ENCODE measurements around the gene GEN1. TPM values are rescaled to one million over a fixed set of nuclear protein-coding genes. Genes with fewer than 3 reads are reported as not detected.

GEN1 gene
- total RNA-seq, 1 experiment from 2014 or later, result 36.5 TPM

DNA sequence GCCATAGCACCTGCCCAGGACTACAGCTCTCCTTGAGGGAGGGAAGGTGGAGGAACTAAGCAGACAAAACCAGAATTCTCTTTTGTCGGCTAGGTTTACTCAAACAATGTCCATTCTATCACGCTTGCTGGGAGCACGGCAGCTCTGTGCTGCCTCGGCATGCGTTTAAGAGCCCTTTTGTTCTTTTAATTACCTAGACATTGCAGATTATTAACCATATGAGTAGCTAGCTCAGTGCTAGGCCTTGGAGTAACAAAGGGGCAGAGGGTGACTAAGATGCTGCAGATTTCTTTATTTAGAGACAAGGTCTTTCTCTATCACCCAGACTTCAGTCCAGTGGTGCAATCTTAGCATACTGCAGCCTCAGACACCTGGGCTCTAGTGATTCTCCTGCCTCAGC is 73.4 kb downstream of the GEN1 start:
- intact Hi-C loops (cut with micrococcal nuclease; ENCODE audit: unreplicated experiment), result no loop called here
- no peaks in the 10 kb centered on the region for H3K4me1 Mint-ChIP-seq (ENCODE audit: low read depth, unreplicated experiment)
- peaks cover 17% of the 10 kb centered on the region for H3K27me3 Mint-ChIP-seq (ENCODE audit: insufficient read depth, unreplicated experiment)
- no peaks in the 10 kb centered on the region for H3K27me3 ChIP-seq (replicated peaks; ENCODE audit: control insufficient read depth, insufficient read depth, low read length)
- H3K4me1 ChIP-seq, result no peaks in the 10 kb centered on the region
- no peaks in the 10 kb centered on the region for H3K36me3 Mint-ChIP-seq (ENCODE audit: insufficient read depth, unreplicated experiment)
- POLR2A ChIA-PET, result no interaction called here
- BruUV-seq (replicated peaks), result no TSS peak
- H3K27ac Mint-ChIP-seq (ENCODE audit: unreplicated experiment), result no peak overlapping the region
- no peaks in the 10 kb centered on the region for H3K9me3 Mint-ChIP-seq (ENCODE audit: unreplicated experiment)
- no peak for TF ChIP-seq CTCF (IDR thresholded peaks at IDR 0.05; ENCODE audit: insufficient read depth in 1 of 2, low read depth in 1 of 2, low read length in 1 of 2, severe bottlenecking in 1 of 2, unreplicated experiment in 1 of 2)
- no peaks in the 10 kb centered on the region for H3K9me3 ChIP-seq
- H3K36me3 ChIP-seq (ENCODE audit: control insufficient read depth, insufficient read depth, low read length), result no peaks in the 10 kb centered on the region
- H3K4me3 Mint-ChIP-seq (ENCODE audit: unreplicated experiment), result no peak overlapping the region
- CTCF ChIA-PET, result no interaction called here
- H3K4me3 ChIP-seq (ENCODE audit: low read depth, low read length), result no peak overlapping the region
- DNase-seq, result no peak

- H3K4me3 Mint-ChIP-seq (ENCODE audit: unreplicated experiment), result no peak overlapping the region
- no peaks in the 10 kb centered on the region for H3K27me3 ChIP-seq (replicated peaks; ENCODE audit: control insufficient read depth, insufficient read depth, low read length)
- no peaks in the 10 kb centered on the region for H3K9me3 ChIP-seq
- peaks cover 17% of the 10 kb centered on the region for H3K27me3 Mint-ChIP-seq (ENCODE audit: insufficient read depth, unreplicated experiment)
- ChIA-PET POLR2A (no interaction called here), CTCF (no interaction called here)
- no peak for TF ChIP-seq CTCF (IDR thresholded peaks at IDR 0.05; ENCODE audit: insufficient read depth in 1 of 2, low read depth in 1 of 2, low read length in 1 of 2, severe bottlenecking in 1 of 2, unreplicated experiment in 1 of 2)
- no peaks in the 10 kb centered on the region for H3K4me1 ChIP-seq
- no peak overlapping the region for H3K4me3 ChIP-seq (ENCODE audit: low read depth, low read length)
- no peaks in the 10 kb centered on the region for H3K9me3 Mint-ChIP-seq (ENCODE audit: unreplicated experiment)
- no peaks in the 10 kb centered on the region for H3K36me3 ChIP-seq (ENCODE audit: control insufficient read depth, insufficient read depth, low read length)
- intact Hi-C loops (cut with micrococcal nuclease; ENCODE audit: unreplicated experiment), result no loop called here
- DNase-seq, result no peak
- H3K36me3 Mint-ChIP-seq (ENCODE audit: insufficient read depth, unreplicated experiment), result no peaks in the 10 kb centered on the region
- no TSS peak for BruUV-seq (replicated peaks)
- no peak overlapping the region for H3K27ac Mint-ChIP-seq (ENCODE audit: unreplicated experiment)
- H3K4me1 Mint-ChIP-seq (ENCODE audit: low read depth, unreplicated experiment), result no peaks in the 10 kb centered on the region
These were observed 73.8 kb downstream of the GEN1 start for GRCh38 chr2:17827785-17828184.

DNA sequence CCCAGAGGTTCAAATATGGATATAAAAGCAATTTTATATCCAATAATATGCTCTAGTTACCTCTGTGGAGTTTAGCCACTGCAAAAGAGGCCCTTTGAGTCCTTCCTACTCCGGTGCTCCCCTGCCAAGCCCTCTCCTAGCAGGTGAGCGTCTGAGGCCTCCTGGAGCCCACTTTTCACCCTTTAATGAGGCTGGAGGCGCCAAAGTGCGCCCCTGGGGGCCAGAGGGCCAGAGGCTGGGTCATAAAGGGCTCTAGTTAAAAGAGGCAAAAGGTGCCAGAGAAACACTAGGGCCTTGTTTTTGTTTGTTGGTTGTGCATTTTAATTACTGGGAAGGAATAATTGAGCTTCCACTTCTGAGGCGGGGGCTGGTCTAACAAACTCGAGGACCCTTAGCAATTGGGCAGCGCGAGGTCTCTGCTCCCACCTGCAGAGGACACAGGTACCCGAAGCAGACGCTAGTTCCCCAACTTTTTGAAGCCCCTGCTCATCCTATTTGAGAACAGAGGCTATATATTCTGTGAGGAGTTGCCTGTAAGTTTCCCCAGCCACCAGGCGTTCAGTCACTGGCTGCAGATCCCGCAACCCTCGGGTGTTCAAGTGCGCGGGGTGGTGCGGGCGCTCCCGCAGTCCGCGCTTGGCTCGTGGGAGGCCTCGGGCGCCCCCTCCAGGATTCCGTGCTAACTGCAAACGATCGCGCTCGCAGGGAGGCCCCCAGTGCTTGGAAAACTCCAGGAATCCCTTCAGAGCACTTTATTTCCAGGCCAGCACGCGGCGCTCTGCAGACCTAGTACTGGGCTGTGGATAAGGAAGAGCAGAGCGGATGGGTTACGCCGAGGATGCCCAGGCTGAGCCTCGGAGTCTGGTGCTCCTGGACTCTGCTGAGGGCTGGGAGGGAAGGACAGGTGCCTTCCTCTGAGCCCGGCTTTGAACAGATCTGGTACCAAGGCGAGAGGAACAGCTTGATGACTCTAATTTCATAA is 76.4 kb downstream of the GEN1 start:
- peak in 1 of 2 experiments; percentile 31 for DNase-seq
- Histone ChIP-seq H3K36me3 (ENCODE audit: control insufficient read depth, insufficient read depth, low read length) (no peaks in the 10 kb centered on the region), H3K27me3 (replicated peaks; ENCODE audit: control insufficient read depth, insufficient read depth, low read length) (no peaks in the 10 kb centered on the region), H3K9me3 (no peaks in the 10 kb centered on the region), H3K4me1 (no peaks in the 10 kb centered on the region), H3K4me3 (ENCODE audit: low read depth, low read length) (no peak overlapping the region)
- Mint-ChIP-seq H3K9me3 (ENCODE audit: unreplicated experiment) (no peaks in the 10 kb centered on the region), H3K27me3 (ENCODE audit: insufficient read depth, unreplicated experiment) (peaks cover 17% of the 10 kb centered on the region), H3K36me3 (ENCODE audit: insufficient read depth, unreplicated experiment) (no peaks in the 10 kb centered on the region), H3K4me1 (ENCODE audit: low read depth, unreplicated experiment) (no peaks in the 10 kb centered on the region), H3K4me3 (ENCODE audit: unreplicated experiment) (no peak overlapping the region), H3K27ac (ENCODE audit: unreplicated experiment) (no peak overlapping the region)
- ChIA-PET POLR2A (no interaction called here), CTCF (no interaction called here)
- intact Hi-C loops (cut with micrococcal nuclease; ENCODE audit: unreplicated experiment), result no loop called here
- no TSS peak for BruUV-seq (replicated peaks)
- peak in 1 of 2 experiments; percentile 27 for TF ChIP-seq CTCF (IDR thresholded peaks at IDR 0.05; ENCODE audit: insufficient read depth in 1 of 2, low read depth in 1 of 2, low read length in 1 of 2, severe bottlenecking in 1 of 2, unreplicated experiment in 1 of 2)
